Natural killer cell treated with Interleukin-12 subunit alpha and Interleukin-12 subunit beta and Interleukin-15 and Interleukin-18, amount 100 ng/mL, for 72 hours (primary cell): ENCODE data around the gene EEF2. TPM values are rescaled to one million over a fixed set of nuclear protein-coding genes. Genes with fewer than 3 reads are reported as not detected.
"Not testable (repeated sequence)": the region's sequence is repeated elsewhere in the genome, so short reads cannot be mapped to it uniquely, and the experiment has no call there.

Experiments
- ATAC-seq, 2 donors: fragments of 150-1000 bp; cut with Tn5 transposase in 1 of 2; sonication (Bioruptor Pico), chemical (Tn5 transposase) in 1 of 2; 2 replicates each; pipeline ENCODE4 v1.10.0; 2021
- DNase-seq: peaks from one replicate; pipeline ENCODE4 v3.0.0; 2022; ENCODE audit warnings: low spot score
- H3K27ac Mint-ChIP-seq, 2 donors: 1 replicate in 1 of 2; 2 replicates in 1 of 2; pipeline ENCODE4 v1.8.0; 2022; ENCODE audit warnings: mixed read lengths in 2 of 2, mild to moderate bottlenecking in 1 of 2, moderate library complexity in 1 of 2
- H3K27me3 Mint-ChIP-seq, 2 donors: 1 replicate in 1 of 2; 2 replicates in 1 of 2; pipeline ENCODE4 v1.8.0; 2022; ENCODE audit warnings: mixed read lengths in 2 of 2
- H3K36me3 Mint-ChIP-seq: one replicate; pipeline ENCODE4 v1.8.0; 2022; ENCODE audit warnings: mixed read lengths
- H3K4me1 Mint-ChIP-seq, 2 donors: 1 replicate in 1 of 2; 2 replicates in 1 of 2; pipeline ENCODE4 v1.8.0; 2022; ENCODE audit warnings: low read depth in 2 of 2, mixed read lengths in 2 of 2, mild to moderate bottlenecking in 1 of 2
- H3K4me3 Mint-ChIP-seq: one replicate; pipeline ENCODE4 v1.8.0; 2022; ENCODE audit warnings: mixed read lengths
- H3K9me3 Mint-ChIP-seq: 2 replicates; pipeline ENCODE4 v1.8.0; 2022; ENCODE audit warnings: mixed read lengths
- total RNA-seq, 2 donors: library from RNA; stranded (reverse); gene quantifications; one replicate each; pipeline ENCODE4 v1.2.3, GENCODE V29; 2022

The EEF2 gene
- total RNA-seq, 2 donors from 2014 or later, result 1,877 to 2,672 TPM

- no peaks in the 10 kb centered on the region for H3K9me3 Mint-ChIP-seq
- ATAC-seq (no peak), DNase-seq (no peak)
- no peaks in the 10 kb centered on the region for H3K27me3 Mint-ChIP-seq
- peaks cover 7 to 10% of the 10 kb centered on the region in 2 donors for H3K4me1 Mint-ChIP-seq
- peaks cover 4% of the 10 kb centered on the region for H3K36me3 Mint-ChIP-seq
- no peak overlapping the region for H3K4me3 Mint-ChIP-seq
- no peak overlapping the region for H3K27ac Mint-ChIP-seq
Measured at GRCh38 chr19:3975637-3976087, 9.6 kb downstream of the EEF2 start.

- DNase-seq (no peak), ATAC-seq (no peak)
- Mint-ChIP-seq H3K4me3 (no peak overlapping the region), H3K27me3 (no peaks in the 10 kb centered on the region), H3K9me3 (no peaks in the 10 kb centered on the region), H3K27ac (no peak overlapping the region), H3K36me3 (peaks cover 5% of the 10 kb centered on the region), H3K4me1 (peaks cover 12 to 15% of the 10 kb centered on the region in 2 donors)
Measured at GRCh38 chr19:3975144-3975543, 10.1 kb downstream of the EEF2 start.

- DNase-seq (peak; percentile 98), ATAC-seq (peak; percentile 95 to 97)
- Mint-ChIP-seq H3K4me3 (peak within 1 kb of the TSS; percentile 97), H3K27ac (peak within 1 kb of the TSS; percentile 80 to 87), H3K27me3 (no peaks in the 10 kb centered on the region), H3K36me3 (peaks cover 4% of the 10 kb centered on the region), H3K9me3 (no peaks in the 10 kb centered on the region), H3K4me1 (peaks cover 13 to 26% of the 10 kb centered on the region in 2 donors)
Measured at GRCh38 chr19:3970808-3971598, 14.3 kb downstream of the EEF2 start, which contains the start of gene DAPK3. Gene DAPK3 (minus strand): TSS chr19:3971099. CDS start chr19:3969735, 1,364 bp downstream.

- peaks cover 13 to 26% of the 10 kb centered on the region in 2 donors for H3K4me1 Mint-ChIP-seq
- H3K36me3 Mint-ChIP-seq, result peaks cover 4% of the 10 kb centered on the region
- H3K9me3 Mint-ChIP-seq, result no peaks in the 10 kb centered on the region
- H3K27me3 Mint-ChIP-seq, result no peaks in the 10 kb centered on the region
- ATAC-seq, result no peak
- H3K4me3 Mint-ChIP-seq, result peak overlapping the region; percentile 97
- DNase-seq, result no peak
- H3K27ac Mint-ChIP-seq, result peak overlapping the region; percentile 80 to 87
Measured at GRCh38 chr19:3970313-3970807, 14.9 kb downstream of the EEF2 start.

GRCh38 chr19:3969435-3970312 is 15.6 kb downstream of the EEF2 start:
- peaks cover 13 to 26% of the 10 kb centered on the region in 2 donors for H3K4me1 Mint-ChIP-seq
- no peaks in the 10 kb centered on the region for H3K27me3 Mint-ChIP-seq
- H3K27ac Mint-ChIP-seq, result peak overlapping the region; percentile 80 to 87
- ATAC-seq, result no peak
- H3K9me3 Mint-ChIP-seq, result no peaks in the 10 kb centered on the region
- DNase-seq, result no peak
- peaks cover 4% of the 10 kb centered on the region for H3K36me3 Mint-ChIP-seq
- peak overlapping the region; percentile 97 for H3K4me3 Mint-ChIP-seq

GRCh38 chr19:3968556-3969434 is 16.5 kb downstream of the EEF2 start:
- Mint-ChIP-seq H3K4me1 (peaks cover 13 to 26% of the 10 kb centered on the region in 2 donors), H3K36me3 (peaks cover 4% of the 10 kb centered on the region), H3K4me3 (peak overlapping the region; percentile 97), H3K27ac (no peak overlapping the region), H3K9me3 (no peaks in the 10 kb centered on the region), H3K27me3 (no peaks in the 10 kb centered on the region)
- ATAC-seq (no peak), DNase-seq (no peak)

GRCh38 chr19:3967983-3968382 is 17.3 kb downstream of the EEF2 start:
- not testable (repeated sequence) for H3K27me3 Mint-ChIP-seq, DNase-seq, H3K4me3 Mint-ChIP-seq, H3K9me3 Mint-ChIP-seq, H3K36me3 Mint-ChIP-seq, H3K27ac Mint-ChIP-seq, ATAC-seq
- H3K4me1 Mint-ChIP-seq, result peaks cover 13 to 26% of the 10 kb centered on the region in 2 donors

- H3K27me3 Mint-ChIP-seq, result no peaks in the 10 kb centered on the region
- H3K9me3 Mint-ChIP-seq, result no peaks in the 10 kb centered on the region
- DNase-seq, result no peak
- peak overlapping the region in 1 of 2 donors; percentile 60 for H3K27ac Mint-ChIP-seq
- H3K4me1 Mint-ChIP-seq, result peaks cover 13 to 25% of the 10 kb centered on the region in 2 donors
- no peak overlapping the region for H3K4me3 Mint-ChIP-seq
- H3K36me3 Mint-ChIP-seq, result peaks cover 4% of the 10 kb centered on the region
- ATAC-seq, result no peak
Measured at GRCh38 chr19:3966051-3967017, 18.9 kb downstream of the EEF2 start.

- ATAC-seq (peak in 1 of 2 donors; percentile 8), DNase-seq (no peak)
- Mint-ChIP-seq H3K4me3 (no peak overlapping the region), H3K9me3 (no peaks in the 10 kb centered on the region), H3K27me3 (no peaks in the 10 kb centered on the region), H3K27ac (no peak overlapping the region), H3K36me3 (no peaks in the 10 kb centered on the region), H3K4me1 (peaks cover 2 to 10% of the 10 kb centered on the region in 2 donors)
Measured at GRCh38 chr19:3964256-3965194, 20.7 kb downstream of the EEF2 start.

GRCh38 chr19:3963458-3964255 is 21.6 kb downstream of the EEF2 start:
- Mint-ChIP-seq H3K9me3 (no peaks in the 10 kb centered on the region), H3K27me3 (no peaks in the 10 kb centered on the region), H3K4me1 (peaks cover 0 to 7% of the 10 kb centered on the region in 2 donors), H3K27ac (no peak overlapping the region), H3K36me3 (no peaks in the 10 kb centered on the region), H3K4me3 (no peak overlapping the region)
- ATAC-seq (peak in 1 of 2 donors; percentile 21), DNase-seq (no peak)

GRCh38 chr19:3961007-3961406 is 24.3 kb downstream of the EEF2 start:
- Mint-ChIP-seq H3K36me3 (no peaks in the 10 kb centered on the region), H3K27ac (no peak overlapping the region)
- ATAC-seq, result no peak

More at GRCh38 chr19:3961007-3961406, 24.3 kb downstream of the EEF2 start:
- H3K27me3 Mint-ChIP-seq, result no peaks in the 10 kb centered on the region
- H3K4me1 Mint-ChIP-seq, result no peaks in the 10 kb centered on the region
- no peaks in the 10 kb centered on the region for H3K9me3 Mint-ChIP-seq
- no peak overlapping the region for H3K4me3 Mint-ChIP-seq
- DNase-seq, result no peak
